SIG-M5 treated with dmso at 0.1 percent for 504 hours (cell line): ENCODE data around the gene NPDC1.

ENCODE experiments used
- DNase-seq: peaks from one replicate; lab custom pipeline; 2025; ENCODE audit not compliant: unreplicated experiment; lab: John Stamatoyannopoulos, UW

The NPDC1 gene

GRCh38 chr9:137027369-137028262 lies 18.4 kb downstream of the NPDC1 start, which contains the start of gene ABCA2:
TSS of gene ABCA2 (minus strand) at chr9:137028237. CDS start at chr9:137028140, 97 bp downstream.
- DNase-seq: no peak

- no peak for DNase-seq
Measured at GRCh38 chr9:137026828-137027227, 19.1 kb downstream of the NPDC1 start.

DNA sequence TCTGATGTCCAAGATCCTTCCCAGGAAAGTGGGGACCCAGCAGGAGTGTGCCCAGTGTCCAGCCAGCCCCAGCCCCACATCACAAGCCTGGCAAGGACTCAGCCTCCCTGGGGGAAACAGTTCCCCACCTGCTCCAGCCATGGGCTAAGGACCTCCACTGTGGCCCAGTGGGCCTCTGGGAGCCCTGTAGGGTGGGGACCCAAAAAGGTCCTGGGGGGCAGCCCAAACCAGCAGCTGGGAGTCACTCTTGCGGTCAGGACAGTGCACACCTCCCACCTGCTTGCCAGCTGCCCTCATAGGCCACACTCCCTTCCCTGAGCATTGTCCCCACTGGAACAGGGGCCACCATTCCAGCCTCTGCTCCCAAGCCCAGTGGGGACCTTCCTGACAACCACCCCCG lies 19.6 kb downstream of the NPDC1 start:
- no peak for DNase-seq

DNA sequence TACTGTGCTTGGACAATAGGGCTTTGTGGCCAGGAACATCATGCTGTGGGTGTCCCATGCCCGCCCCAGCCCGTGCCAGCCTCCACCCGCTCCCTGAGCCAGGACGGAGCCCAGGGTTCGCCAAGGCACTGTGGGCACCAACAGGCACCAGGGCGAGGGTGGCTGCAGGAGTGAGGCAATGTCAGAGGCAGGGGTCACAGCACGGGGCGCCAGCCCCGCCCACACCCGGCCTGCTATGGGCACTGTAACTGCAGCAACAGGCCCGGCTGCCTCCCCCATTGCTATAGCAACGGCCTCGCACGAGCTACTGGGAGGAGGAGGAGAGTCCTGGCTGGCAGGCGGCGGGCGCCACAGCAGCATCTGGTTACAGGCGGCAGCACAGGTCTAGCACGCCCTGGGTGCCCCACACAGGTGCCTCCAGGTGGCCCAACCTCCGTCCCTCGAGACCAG lies 20.4 kb downstream of the NPDC1 start:
- peak; percentile 66 for DNase-seq

DNA sequence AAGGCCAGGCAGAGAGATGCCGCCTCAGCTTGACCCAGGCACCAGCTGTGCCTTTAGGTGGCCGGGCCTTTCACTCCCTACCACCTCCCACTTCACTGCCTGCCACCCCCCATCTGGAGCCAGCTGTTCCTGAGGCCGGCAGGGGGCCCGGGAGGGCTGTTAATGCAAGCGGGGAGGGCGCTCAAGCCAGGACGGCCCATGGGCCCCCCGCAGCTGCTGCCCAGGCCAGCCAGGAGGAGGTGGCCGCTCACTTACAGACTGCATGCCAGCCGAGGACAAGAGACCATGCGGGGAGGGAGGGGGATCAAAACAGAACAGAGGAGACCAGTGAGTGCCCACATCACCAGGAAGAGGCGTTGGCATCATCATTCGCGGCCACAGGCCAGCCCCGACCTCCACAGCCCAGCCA lies 22.4 kb downstream of the NPDC1 start:
- no peak for DNase-seq

GRCh38 chr9:137023157-137023556 lies 22.8 kb downstream of the NPDC1 start:
- no peak for DNase-seq

- no peak for DNase-seq
Measured at GRCh38 chr9:137022662-137023008, 23.3 kb downstream of the NPDC1 start.

GRCh38 chr9:137021979-137022661 lies 23.9 kb downstream of the NPDC1 start:
- DNase-seq: peak; percentile 75

GRCh38 chr9:137021568-137021978 lies 24.4 kb downstream of the NPDC1 start:
- no peak for DNase-seq

DNA sequence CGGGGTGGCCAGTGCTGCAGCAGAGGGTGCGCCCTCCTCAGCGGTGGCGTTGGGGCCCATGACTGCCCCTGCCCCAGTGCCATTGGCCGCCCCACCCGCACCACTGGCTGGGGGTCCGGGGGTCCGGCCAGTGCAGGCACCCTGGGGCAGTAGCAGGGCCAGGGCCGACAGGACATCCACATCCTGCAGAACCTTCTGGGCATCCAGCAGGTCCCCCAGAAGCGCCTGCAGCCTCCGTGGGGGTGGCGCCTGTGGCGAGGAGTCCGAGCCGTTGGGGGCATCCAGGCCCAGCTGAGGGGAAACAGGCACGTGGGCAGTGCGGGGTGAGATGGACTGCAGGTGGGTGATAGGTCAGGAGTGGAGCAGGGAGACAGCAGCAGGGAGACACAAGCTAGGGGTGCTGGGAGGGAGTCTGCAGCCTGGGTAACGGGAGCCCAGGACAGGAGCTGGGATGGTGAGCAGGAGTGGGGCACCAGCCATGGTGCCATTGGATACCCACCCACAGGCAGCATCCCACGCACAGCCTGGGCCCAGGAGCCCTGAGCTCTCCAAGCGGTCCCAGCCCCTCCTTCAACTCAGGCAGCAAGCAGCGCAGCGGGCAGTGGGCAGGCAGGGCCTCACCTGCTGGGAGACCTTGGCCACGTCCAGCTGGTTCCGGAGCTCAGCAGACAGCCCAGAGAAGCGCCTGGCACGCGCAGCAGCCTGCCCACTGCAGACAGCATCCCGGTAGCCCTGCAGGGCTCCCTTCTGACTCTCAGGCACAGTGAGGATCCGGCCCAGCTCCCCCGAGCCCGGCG lies 25.0 kb downstream of the NPDC1 start:
- no peak for DNase-seq

- DNase-seq: no peak
Measured at GRCh38 chr9:137019891-137020683, 25.9 kb downstream of the NPDC1 start.

- no peak for DNase-seq
Measured at GRCh38 chr9:137018761-137019559, 27.0 kb downstream of the NPDC1 start.

- DNase-seq: no peak
Measured at GRCh38 chr9:137017791-137018497, 28.0 kb downstream of the NPDC1 start.

DNA sequence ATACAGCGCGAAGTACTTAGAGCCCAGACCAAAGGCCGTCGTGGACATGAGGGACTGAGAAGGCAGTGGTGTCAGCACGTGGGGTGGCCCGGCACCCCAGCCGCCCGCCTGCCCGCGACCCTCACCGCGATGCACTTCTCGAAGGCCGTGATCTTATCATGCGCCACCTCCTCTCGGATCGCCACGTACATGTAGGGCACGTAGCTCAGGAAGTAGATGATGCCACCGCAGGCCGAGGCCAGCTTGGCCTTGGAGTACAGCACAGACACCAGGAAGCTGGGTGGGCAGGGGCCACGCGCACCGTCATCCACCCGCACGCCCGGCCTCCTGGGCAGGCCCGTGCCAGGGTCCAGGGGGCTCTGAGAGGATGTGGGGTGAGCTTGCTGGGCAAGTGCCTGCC lies 28.9 kb downstream of the NPDC1 start:
- no peak for DNase-seq

DNA sequence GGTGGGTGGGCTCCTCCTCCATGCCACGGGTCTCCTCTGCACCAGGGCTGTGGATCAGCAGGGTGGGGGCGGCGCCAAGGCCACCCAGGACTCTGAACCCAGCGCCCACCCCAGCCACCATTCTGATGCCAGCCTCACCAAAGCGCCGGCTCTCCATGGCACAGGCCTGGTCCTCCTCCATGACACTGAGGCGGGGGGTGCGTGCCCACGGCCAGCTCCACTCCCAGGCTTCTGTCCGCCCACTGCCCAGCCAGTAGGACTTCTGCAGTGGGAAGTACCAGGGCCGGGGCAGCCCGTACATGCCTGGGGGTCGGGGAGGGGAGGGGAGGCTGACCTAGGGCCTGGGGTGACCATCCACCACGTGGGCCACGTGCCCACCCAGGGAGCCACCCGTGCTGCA lies 29.5 kb downstream of the NPDC1 start:
- no peak for DNase-seq

DNA sequence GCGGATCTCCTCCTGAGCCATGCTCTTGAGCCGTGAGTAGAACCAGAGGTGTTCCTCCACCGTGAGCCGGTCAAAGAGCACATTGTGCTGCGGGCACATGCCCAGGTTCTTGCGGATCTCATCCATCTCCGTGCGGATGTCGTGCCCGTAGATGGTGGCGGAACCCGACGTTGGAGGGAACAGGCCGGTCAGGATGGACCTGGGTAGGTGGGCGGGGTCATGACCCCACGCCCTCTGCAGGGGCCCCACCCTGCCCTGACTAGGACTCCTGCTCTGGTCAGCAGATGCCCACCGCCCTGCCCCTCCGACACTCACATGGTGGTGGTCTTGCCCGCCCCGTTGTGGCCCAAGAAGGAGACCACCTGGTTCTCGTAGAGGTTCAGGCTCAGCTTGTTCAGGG lies 30.0 kb downstream of the NPDC1 start:
- no peak for DNase-seq

GRCh38 chr9:137015540-137015930 lies 30.4 kb downstream of the NPDC1 start:
- no peak for DNase-seq

GRCh38 chr9:137014776-137015539 lies 31.0 kb downstream of the NPDC1 start:
- no peak for DNase-seq
